HG03095 (cell line): ENCODE results near the gene DTX3L.
"Not testable (repeated sequence)": the region's sequence is repeated elsewhere in the genome, so short reads cannot be mapped to it uniquely, and the experiment has no call there.

ENCODE experiments used
- ATAC-seq: cut with Tn5 transposase; IDR thresholded peaks from one replicate; pipeline ENCODE4 v1.9.1; 2021; ENCODE audit warnings: moderate library complexity; ENCODE audit not compliant: unreplicated experiment

DTX3L gene

GRCh38 chr3:122560680-122561079, 3.5 kb upstream of the DTX3L start:
- peak; percentile 47 for ATAC-seq

DNA sequence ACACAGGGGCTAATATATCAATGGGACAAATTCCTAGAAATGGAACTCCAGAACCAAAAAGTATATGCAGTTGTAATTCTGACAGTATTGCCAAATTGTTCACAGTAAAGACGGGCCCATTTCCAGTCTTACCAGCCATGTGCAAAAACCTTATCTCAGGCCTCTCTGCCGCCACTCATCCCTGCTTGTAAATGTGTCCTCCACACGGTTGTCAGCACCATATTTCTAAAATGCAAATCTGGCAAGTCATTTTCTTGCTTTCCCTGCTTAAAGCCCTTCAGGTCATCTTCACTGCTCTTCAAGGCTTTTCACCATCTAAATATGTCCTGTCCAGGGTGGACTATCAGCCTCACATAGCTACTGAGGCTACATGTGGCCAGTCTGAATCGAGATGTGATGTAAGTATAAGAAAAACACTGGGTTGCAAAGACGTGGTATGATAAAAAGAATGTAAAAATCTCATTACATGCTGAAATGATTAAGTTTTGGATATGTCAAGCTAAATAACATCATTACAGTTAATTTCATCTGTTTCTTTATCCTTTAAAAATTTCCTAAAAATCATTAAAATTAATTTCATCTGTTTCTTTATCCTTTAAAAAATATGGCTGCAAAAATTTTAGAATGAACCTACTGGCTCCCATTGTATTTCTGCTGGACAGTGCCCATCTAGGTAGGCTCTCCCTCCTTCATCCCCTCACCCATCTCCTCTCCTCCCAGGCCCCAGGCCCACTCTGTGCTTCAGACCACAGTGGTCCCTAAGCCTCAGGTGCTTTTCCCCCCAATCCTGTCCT, 1.0 kb upstream of the DTX3L start:
- ATAC-seq = no peak

DNA sequence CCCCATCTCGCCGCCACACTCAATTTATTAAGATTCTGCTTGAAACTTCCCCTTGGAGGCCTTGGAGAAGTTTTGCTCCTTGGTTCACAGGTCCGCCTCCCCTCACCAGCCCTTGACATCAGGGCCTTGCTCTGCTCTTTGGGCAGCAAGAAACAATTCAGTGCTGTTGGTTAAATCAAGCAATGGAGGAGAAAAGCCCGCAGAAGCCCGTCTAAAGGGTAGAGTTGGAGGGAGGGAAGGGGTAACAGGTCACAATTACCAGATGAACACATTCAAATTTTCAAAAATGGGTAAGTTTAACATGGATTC, 467 bp upstream of the DTX3L start:
- ATAC-seq = no peak

- not testable (repeated sequence) for ATAC-seq
These were observed 4.0 kb downstream of the DTX3L start for GRCh38 chr3:122568131-122568530.

GRCh38 chr3:122568755-122569154, 4.6 kb downstream of the DTX3L start:
- no peak for ATAC-seq

DNA sequence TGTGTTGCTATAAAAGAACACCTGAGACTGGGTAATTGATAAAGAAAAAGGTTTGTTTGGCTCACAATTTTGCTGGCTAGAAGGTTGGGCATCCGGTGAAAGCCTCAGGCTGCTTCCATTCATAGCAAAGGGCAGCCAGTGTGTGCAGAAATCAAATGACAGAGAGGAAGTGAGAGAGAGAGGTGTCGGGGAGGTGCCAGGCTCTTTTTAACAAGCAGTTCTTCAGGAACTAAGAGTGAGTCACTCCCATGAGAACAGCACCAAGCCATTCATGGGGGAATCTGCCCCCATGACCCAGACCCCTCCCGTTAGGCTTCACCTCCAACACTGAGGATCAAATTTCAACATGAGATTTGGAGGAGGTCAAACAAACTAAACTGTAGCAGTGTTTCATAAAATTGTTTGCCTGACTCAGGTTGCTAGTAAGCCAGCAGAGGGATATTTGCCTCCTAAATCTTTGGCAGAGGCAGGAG, 8.8 kb downstream of the DTX3L start:
- ATAC-seq = no peak

DNA sequence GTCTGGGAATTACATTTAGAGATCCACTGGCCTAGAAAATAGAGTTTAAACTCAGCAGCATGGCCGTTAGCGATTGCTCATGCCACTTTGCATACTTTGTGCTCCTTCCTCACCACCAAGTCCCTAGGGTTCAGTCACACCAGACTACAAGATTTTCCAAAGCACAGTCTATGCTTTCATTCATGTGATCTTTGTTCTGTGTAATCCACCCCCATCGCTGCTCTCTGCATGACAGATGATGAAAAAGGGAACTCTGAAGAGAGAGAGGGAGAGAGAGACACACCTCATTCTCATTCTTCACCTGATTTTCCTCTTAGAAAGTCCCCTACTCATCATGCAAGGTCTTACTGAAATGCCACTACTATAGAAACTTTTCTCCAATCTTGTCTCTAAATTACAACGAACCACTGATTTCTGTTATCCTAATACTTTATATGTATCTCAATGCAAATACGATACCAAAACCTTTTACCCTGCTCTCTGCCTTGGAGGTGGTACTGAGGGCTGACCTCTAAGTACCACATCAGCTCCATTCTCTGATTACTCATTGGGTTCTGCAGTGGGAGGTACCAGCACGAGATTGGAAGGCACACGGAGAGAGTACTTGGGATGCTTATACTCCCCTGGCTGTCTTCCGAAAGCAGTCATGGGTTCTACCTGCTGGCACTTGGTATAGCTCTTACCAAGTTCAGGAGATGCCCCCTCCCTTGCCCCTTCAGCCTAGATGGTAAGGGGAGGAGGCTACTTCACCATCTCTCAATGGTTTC, 12.2 kb downstream of the DTX3L start:
- peak; percentile 80 for ATAC-seq

DNA sequence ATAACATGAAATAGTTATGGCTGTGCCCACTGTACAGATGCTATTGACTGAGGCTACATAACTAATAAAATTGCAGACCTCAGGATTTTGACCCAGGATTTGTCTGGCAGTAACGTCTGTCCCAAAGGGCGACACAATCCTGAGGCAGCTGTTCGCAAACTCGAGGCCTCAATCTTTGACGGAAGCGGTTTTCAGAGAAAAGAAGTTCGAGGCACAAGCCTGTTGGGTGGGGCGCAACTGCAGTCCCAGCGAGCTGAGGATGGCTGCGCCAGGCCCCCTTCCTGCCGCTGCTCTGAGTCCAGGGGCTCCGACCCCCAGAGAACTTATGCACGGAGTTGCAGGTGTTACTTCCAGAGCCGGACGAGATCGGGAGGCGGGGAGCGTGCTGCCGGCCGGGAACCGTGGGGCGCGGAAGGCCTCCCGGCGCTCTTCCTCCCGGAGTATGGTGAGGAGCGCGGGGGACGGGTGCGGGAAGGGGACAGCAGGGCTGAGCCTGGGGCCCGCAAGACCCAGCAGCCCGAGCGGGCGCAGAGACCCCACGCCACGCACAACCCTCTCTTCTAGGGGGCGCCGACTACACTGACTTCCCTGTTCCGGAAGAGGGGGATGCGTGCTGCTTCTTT, 13.4 kb downstream of the DTX3L start, which contains the start of gene PARP15:
PARP15 (plus strand) TSS at position 242 of the 623 bp plus-strand sequence; CDS start at position 260, 18 bp downstream.
- ATAC-seq = no peak

DNA sequence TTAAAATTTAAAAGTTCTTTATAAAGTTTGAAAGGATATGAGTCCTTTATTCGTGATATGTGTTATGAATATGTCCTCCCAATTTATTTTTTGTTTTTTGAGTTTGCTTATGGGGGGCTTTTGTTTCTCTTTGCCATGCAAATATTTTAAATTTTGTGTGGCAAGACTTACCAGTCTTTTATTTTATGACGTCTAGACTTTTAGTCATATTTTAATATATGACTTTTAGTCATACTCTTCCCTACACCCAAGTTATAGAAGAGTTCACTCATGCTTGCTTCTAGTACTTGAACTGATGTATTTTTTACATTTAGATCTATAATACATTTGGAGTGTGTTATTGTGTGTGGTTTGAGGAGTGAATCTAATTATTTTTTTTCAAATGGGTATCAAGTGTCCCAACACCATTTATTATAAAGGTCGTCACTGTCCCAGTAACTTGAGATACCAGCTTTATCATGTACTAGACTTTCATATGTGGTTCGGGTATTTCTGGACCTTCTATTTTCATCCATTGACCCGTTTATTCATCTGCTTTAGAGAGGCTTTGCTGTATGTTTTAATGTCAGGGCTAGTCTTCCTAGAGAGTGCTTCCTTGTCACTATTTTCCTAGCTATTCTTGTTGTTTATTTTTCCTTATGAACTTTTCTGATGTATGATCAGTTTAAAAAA, 14.1 kb downstream of the DTX3L start:
- ATAC-seq = no peak

DNA sequence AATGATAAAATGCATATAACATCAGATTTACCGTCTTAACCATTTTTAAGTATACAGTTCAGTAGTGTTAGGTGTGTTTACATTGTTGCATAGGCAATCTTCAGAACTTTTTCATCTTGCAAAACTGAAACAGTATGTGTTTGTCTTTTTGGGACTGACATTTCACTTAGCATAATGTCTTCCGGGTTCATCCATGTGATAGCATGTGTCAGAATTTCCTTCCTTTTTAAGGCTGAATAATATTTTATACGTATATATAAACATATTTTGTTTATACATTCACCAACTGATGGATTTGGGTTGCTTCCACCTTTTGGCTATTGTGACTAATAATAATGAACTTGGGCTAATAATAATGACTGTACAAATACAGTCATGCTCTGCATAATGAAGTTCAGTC, 16.3 kb downstream of the DTX3L start:
- ATAC-seq = no peak

- no peak for ATAC-seq
These were observed 17.5 kb downstream of the DTX3L start for GRCh38 chr3:122581622-122582021.

- ATAC-seq = no peak
These were observed 18.3 kb downstream of the DTX3L start for GRCh38 chr3:122582390-122582789.

DNA sequence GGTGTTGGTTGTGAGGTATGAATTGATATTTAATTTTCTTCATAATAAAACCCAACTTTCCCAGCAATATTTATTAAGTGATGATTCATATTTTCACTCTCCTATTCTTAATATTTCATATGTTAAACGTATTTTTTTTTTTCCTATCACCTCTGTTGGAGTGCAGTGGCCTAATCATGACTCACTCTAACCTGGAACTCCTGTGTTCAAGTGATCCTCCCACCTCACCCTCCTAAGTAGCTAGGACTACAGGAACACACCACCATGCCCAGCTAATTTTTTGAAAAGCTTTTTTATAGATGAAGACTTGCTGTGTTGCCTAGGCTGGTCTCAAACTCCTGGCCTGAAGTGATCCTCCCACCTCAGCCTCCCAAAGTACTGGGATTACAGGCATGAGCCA, 22.0 kb downstream of the DTX3L start:
- ATAC-seq = no peak

GRCh38 chr3:122586773-122587485, 22.8 kb downstream of the DTX3L start:
- no peak for ATAC-seq

DNA sequence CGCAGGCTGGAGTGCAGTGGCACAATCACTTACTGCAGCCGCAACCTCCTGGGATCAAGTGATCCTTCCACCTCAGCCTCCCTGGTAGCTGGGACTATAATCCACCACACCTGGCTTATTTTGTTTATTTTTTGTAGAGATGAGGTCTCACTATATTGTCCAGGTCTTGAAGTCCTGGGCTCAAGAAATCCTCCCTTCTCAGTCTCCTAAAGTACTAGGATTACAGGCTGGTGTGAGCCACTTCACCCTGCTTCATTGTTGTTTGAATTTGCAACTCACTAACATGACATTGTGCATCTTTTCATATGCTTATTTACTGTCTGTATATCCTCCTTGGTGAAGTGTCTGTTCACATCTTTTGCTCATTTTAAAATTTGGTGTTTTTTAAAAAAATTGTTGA, 23.4 kb downstream of the DTX3L start:
- ATAC-seq = no peak

GRCh38 chr3:122589297-122589696, 25.2 kb downstream of the DTX3L start:
- peak; percentile 56 for ATAC-seq

GRCh38 chr3:122590610-122591009, 26.5 kb downstream of the DTX3L start:
- no peak for ATAC-seq

DNA sequence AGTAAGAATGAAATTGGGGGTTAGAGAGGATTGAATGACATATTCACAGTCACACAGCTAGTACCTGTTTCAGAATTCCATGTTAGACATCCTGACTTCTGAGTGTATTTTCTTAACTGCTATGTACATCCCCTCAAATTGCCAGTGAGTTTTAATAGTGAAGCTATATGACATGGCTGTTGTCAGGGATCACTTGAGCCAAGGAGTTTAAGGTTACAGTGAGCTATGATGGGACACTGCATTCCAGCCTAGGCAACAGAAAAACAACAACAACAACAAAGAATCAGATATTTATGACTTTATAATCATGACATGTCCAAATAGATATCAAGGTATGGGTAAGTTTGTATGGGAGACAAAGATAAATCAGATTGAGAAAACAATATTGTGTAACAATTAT, 29.9 kb downstream of the DTX3L start:
- no peak for ATAC-seq

GRCh38 chr3:122598151-122598550, 34.0 kb downstream of the DTX3L start:
- ATAC-seq = no peak

DNA sequence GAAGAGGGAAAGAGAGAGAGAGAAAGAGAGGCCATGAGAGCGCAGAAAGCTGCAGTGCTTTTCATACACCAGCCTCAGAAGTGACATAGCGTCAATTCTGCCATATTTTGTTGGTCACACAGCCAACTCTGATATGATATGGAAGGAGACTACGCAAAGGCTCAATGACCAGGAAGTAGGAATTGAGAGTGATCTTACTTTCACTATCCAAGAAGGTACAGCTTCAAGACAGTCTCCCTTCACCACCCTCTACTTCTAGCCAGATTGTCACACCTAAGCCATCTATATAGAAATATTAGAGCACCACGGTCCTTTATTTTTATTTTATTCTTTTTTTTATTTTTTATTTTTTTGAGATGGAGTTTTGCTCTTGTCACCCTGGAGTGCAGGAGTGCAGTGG, 34.4 kb downstream of the DTX3L start:
- no peak for ATAC-seq
